Cardiac muscle cell (in vitro differentiated cells and primary cell): ENCODE data around the gene FGD6. TPM values are rescaled to one million over a fixed set of nuclear protein-coding genes. Genes with fewer than 3 reads are reported as not detected.
A peak's percentile ranks its signal among the peaks of the same experiment; 100 is the strongest.

Experiments used
- DNase-seq, 2 donors: peaks; one replicate each; pipeline versions ENCODE4 v3.0.0 to v3.0.0-alpha.2; 2010 to 2017; ENCODE audit warnings: low read depth in 1 of 2, low spot score in 1 of 2
- H3K27ac ChIP-seq: fragments of 200-600 bp; sonication (generic); 2 replicates; pipeline ENCODE4 v1.5.1; 2016
- H3K27me3 ChIP-seq: fragments of 200-600 bp; sonication (generic); 2 replicates; pipeline ENCODE4 v1.6.0; 2016; ENCODE audit warnings: control low read depth
- H3K36me3 ChIP-seq: fragments of 200-600 bp; sonication (generic); 2 replicates; pipeline ENCODE4 v1.5.1; 2016; ENCODE audit warnings: control low read depth
- H3K4me1 ChIP-seq: fragments of 200-600 bp; sonication (generic); 2 replicates; pipeline ENCODE4 v1.8.1; 2017; ENCODE audit warnings: low read depth, mild to moderate bottlenecking, mixed run types
- H3K4me3 ChIP-seq: fragments of 200-600 bp; sonication (generic); 2 replicates; pipeline ENCODE4 v1.5.1; 2016; ENCODE audit warnings: mild to moderate bottlenecking
- H3K9me3 ChIP-seq: fragments of 200-600 bp; sonication (generic); 2 replicates; pipeline ENCODE4 v1.5.1; 2017; ENCODE audit warnings: low read depth, mild to moderate bottlenecking, control low read depth
- polyA plus RNA-seq: library from polyadenylated mRNA; unstranded; fragments of >200 nt; fragmentation: Nextera tagmentation; extraction: Ambion mirVana; gene quantifications from 2 replicates; pipeline ENCODE4 v1.2.1, GENCODE V29; 2016
- total RNA-seq: library from RNA; depleted of rRNA; stranded (reverse); fragments of >200 nt; gene quantifications from 2 replicates; pipeline ENCODE4 v1.2.3, GENCODE V29; 2016
- TF ChIP-seq, protein P1 (sequence below): IDR thresholded peaks from 2 replicates; pipeline ENCODE4 v1.5.1; 2012; ENCODE audit warnings: low read depth, mild to moderate bottlenecking, low read length

The FGD6 gene
- total RNA-seq, result 12.4 and 19.4 TPM in 2 replicates
- polyA plus RNA-seq, result 10.7 and 13.2 TPM in 2 replicates

DNA sequence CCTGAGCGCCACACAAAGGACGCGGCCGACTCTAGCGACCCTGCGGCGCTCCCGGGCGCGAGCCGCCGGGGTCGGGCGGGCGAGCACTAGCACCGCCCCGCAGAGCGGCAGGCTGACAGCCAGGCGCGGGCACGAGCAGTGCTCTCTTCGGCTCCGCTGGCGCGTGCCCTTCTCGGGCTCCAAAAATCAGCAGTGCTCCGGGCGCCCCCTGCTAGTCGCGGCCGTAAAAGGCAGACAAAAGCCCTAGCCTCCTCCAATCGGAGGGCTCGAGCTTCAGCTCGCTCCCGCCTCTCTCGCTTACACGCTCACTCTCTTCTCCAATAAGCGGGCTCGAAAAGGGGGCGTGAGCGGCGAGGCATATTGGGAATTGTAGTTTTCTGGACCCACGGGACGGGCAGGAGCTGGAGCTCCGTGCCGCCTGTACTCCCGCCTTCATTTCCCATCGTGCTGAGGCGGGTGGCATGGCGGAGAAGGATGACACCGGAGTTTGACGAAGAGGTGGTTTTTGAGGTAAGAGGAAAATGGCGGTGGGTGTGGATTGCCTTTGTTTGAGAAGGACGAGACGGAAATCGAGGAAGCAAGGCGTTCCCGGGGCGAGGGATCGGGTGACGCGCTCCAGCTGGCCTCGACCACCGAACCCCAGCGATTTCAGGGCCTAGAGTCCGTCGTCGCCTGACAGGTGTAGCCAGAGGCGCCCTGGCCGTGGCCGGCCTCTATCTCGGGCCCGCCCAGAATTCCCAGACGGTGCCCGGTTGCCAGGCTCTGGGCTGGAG is at the start of gene FGD6, which contains the start of gene VEZT:
Gene FGD6, minus strand, starts transcription at position 91 of the 773 bp plus-strand sequence. CDS start 227 bp downstream, outside the sequence.
Gene VEZT, plus strand, starts transcription at position 431 of the 773 bp plus-strand sequence. Its CDS starts 44 bp downstream, at position 475.
- H3K36me3 ChIP-seq, result no peaks in the 10 kb centered on the region
- TF ChIP-seq, protein P1, sequence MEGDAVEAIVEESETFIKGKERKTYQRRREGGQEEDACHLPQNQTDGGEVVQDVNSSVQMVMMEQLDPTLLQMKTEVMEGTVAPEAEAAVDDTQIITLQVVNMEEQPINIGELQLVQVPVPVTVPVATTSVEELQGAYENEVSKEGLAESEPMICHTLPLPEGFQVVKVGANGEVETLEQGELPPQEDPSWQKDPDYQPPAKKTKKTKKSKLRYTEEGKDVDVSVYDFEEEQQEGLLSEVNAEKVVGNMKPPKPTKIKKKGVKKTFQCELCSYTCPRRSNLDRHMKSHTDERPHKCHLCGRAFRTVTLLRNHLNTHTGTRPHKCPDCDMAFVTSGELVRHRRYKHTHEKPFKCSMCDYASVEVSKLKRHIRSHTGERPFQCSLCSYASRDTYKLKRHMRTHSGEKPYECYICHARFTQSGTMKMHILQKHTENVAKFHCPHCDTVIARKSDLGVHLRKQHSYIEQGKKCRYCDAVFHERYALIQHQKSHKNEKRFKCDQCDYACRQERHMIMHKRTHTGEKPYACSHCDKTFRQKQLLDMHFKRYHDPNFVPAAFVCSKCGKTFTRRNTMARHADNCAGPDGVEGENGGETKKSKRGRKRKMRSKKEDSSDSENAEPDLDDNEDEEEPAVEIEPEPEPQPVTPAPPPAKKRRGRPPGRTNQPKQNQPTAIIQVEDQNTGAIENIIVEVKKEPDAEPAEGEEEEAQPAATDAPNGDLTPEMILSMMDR, result peak; percentile 62

DNA sequence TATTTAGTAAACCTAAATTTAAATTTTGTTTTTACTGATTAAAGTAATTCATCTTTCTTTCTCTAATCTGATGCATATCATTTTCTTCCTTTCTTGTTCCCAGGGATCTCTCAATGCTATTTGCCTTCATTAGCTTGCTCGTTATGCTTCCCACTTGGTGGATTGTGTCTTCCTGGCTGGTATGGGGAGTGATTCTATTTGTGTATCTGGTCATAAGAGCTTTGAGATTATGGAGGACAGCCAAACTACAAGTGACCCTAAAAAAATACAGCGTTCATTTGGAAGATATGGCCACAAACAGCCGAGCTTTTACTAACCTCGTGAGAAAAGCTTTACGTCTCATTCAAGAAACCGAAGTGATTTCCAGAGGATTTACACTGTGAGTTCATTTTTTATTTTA is 49.0 kb upstream of the FGD6 start:
- no peaks in the 10 kb centered on the region for H3K27me3 ChIP-seq
- H3K9me3 ChIP-seq, result no peaks in the 10 kb centered on the region
- no peak overlapping the region for H3K4me3 ChIP-seq
- H3K36me3 ChIP-seq, result peaks cover 53% of the 10 kb centered on the region
- H3K27ac ChIP-seq, result peak overlapping the region; percentile 13
- DNase-seq, result no peak
- H3K4me1 ChIP-seq, result peaks cover 14% of the 10 kb centered on the region
- TF ChIP-seq, protein P1, result no peak

More for the DNA sequence above, at the start of gene FGD6, which contains the start of gene VEZT:
- Histone ChIP-seq H3K4me3 (peak within 1 kb of the TSS; percentile 67), H3K27ac (peak within 1 kb of the TSS; percentile 92), H3K27me3 (no peaks in the 10 kb centered on the region), H3K4me1 (peaks cover 34% of the 10 kb centered on the region), H3K9me3 (no peaks in the 10 kb centered on the region)
- DNase-seq, result peak; percentile 99 to 100

DNA sequence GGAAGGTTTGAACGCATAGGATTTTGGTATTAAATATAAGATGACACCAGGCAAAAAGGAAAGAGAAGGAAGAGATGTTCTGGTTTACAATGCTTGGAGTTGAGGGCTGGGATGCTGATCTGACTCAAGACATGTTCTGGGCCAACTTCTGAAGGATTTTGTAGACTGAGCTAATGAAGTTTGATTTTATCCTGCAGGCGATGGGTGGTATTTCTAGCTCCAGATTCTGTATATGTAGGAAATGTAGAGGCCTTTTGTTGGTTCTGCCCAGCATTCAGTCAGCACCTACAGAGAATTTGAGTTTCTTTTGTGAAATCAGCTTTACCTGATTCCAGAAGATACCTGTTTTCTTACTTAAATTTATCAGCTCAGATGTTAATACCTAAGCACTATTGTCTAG is 48.5 kb upstream of the FGD6 start:
- no peak for DNase-seq
- Histone ChIP-seq H3K27ac (peak overlapping the region; percentile 13), H3K4me1 (peaks cover 14% of the 10 kb centered on the region), H3K27me3 (no peaks in the 10 kb centered on the region), H3K9me3 (no peaks in the 10 kb centered on the region), H3K4me3 (no peak overlapping the region), H3K36me3 (peaks cover 51% of the 10 kb centered on the region)
- TF ChIP-seq, protein P1, result no peak

DNA sequence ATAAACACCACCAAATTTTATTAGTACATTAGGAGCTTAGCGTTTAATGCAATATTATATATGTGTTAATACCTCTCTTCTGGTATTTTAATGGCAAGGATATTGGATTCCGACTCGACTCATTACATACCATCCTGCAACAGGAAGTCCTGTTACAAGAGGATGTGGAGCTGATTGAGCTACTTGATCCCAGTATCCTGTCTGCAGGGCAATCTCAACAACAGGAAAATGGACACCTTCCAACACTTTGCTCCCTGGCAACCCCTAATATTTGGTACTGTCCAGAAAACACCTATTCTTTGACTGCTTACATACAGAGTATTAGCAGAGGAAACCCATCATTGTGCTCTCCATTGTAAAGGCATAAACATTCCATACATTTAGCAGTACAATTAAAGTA is 45.5 kb upstream of the FGD6 start:
- TF ChIP-seq, protein P1, result no peak
- Histone ChIP-seq H3K4me1 (peaks cover 14% of the 10 kb centered on the region), H3K27ac (peak overlapping the region; percentile 9), H3K27me3 (no peaks in the 10 kb centered on the region), H3K36me3 (peaks cover 42% of the 10 kb centered on the region), H3K4me3 (no peak overlapping the region), H3K9me3 (no peaks in the 10 kb centered on the region)
- DNase-seq, result peak in 1 of 2 donors; percentile 34

DNA sequence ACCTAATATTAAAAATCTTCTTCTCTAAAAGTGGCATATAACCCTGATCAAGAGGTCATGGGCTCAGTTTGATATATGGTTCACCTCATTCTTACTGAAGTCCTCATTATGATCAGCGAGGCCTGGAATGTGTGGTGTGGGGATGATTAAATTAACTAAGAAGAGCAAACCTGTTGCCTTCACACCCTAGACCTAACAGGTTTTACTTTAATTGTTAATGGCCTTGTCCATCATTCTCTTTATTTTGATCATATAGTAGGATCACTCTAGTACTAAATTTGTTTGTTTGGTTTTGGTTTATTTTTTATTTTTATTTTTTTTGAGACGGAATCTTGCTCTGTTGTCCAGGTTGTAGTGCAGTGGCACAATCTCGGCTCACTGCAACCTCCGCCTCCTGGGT is 43.8 kb upstream of the FGD6 start:
- no peak for DNase-seq
- TF ChIP-seq, protein P1, result no peak
- peaks cover 45% of the 10 kb centered on the region for H3K36me3 ChIP-seq

More for the DNA sequence above, 43.8 kb upstream of the FGD6 start:
- Histone ChIP-seq H3K9me3 (no peaks in the 10 kb centered on the region), H3K4me1 (peaks cover 8% of the 10 kb centered on the region), H3K27me3 (no peaks in the 10 kb centered on the region), H3K27ac (no peak overlapping the region), H3K4me3 (no peak overlapping the region)
